ENCODE results near the gene NUDC. TPM values are rescaled to one million over a fixed set of nuclear protein-coding genes. Genes with fewer than 3 reads are reported as not detected.

NUDC gene
- total RNA-seq, 1 donor from 2014 or later: 101 TPM

DNA sequence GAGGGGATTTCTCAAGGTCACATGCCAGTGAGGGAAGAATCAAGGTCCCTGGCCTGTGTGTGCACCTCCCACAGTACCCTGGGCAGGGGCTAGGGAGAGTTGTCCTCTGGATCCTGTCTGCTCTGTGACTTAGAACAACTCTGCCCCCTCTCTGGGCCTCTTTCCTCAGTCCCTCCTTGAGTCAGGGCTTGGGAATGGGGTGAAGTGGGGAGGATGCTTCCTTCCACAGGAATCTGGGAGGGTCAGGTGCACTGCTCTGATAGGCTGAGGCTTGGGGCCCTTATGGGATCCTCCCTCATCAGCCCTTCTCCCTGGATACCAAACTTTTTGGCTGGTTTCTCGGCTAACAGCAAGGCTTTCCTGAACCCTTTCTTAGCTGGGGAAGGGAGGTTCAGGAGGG lies 74.5 kb downstream of the NUDC start:
- Mint-ChIP-seq H3K4me1 (ENCODE audit: low read depth) (peaks cover 38% of the 10 kb centered on the region), H3K9me3 (ENCODE audit: low read depth) (no peaks in the 10 kb centered on the region), H3K4me3 (ENCODE audit: low read depth) (peak overlapping the region; percentile 83), H3K27me3 (peaks cover 2% of the 10 kb centered on the region), H3K36me3 (ENCODE audit: insufficient read depth) (peaks cover 7% of the 10 kb centered on the region), H3K27ac (no peak overlapping the region)
- no peak for DNase-seq (ENCODE audit: low spot score, unreplicated experiment)
- TF ChIP-seq, protein P1, sequence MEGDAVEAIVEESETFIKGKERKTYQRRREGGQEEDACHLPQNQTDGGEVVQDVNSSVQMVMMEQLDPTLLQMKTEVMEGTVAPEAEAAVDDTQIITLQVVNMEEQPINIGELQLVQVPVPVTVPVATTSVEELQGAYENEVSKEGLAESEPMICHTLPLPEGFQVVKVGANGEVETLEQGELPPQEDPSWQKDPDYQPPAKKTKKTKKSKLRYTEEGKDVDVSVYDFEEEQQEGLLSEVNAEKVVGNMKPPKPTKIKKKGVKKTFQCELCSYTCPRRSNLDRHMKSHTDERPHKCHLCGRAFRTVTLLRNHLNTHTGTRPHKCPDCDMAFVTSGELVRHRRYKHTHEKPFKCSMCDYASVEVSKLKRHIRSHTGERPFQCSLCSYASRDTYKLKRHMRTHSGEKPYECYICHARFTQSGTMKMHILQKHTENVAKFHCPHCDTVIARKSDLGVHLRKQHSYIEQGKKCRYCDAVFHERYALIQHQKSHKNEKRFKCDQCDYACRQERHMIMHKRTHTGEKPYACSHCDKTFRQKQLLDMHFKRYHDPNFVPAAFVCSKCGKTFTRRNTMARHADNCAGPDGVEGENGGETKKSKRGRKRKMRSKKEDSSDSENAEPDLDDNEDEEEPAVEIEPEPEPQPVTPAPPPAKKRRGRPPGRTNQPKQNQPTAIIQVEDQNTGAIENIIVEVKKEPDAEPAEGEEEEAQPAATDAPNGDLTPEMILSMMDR (IDR thresholded peaks at IDR 0.05; ENCODE audit: unreplicated experiment): no peak

Other genes starting within 250 kb of the NUDC start
- gene ARID1A, start 225.7 kb upstream of the NUDC start, total RNA-seq: 174 and 186 TPM in 2 replicates
- gene PIGV, start 133.8 kb upstream of the NUDC start, total RNA-seq: 10.2 and 12.1 TPM in 2 replicates
- 22.9 and 26.1 TPM in 2 replicates for gene ZDHHC18, start 95.1 kb upstream of the NUDC start, total RNA-seq
- gene SFN, start 58.6 kb upstream of the NUDC start, total RNA-seq: 0.36 and 0.44 TPM in 2 replicates
- gene GPN2, start 31.5 kb upstream of the NUDC start, total RNA-seq: 36.5 and 37.4 TPM in 2 replicates
- 21.2 and 23.9 TPM in 2 replicates for gene GPATCH3, start 21.3 kb upstream of the NUDC start, total RNA-seq
- gene NR0B2, start 7.8 kb upstream of the NUDC start, total RNA-seq: 10.3 and 11.9 TPM in 2 replicates
- 22.2 and 26.1 TPM in 2 replicates for gene KDF1, start 38.7 kb downstream of the NUDC start, total RNA-seq
- 48.8 and 49.3 TPM in 2 replicates for gene TRNP1, start 71.9 kb downstream of the NUDC start, total RNA-seq
- gene TENT5B, start 91.1 kb downstream of the NUDC start, total RNA-seq: 5.1 and 5.7 TPM in 2 replicates
- 19.6 and 23.3 TPM in 2 replicates for gene SLC9A1, start 233.4 kb downstream of the NUDC start, total RNA-seq